Activated B cell treated with CpG ODN at 0.5 μM for 24 hours (primary cell): ENCODE data around the gene KLF13. TPM values are rescaled to one million over a fixed set of nuclear protein-coding genes. Genes with fewer than 3 reads are reported as not detected.

Source experiments
- ATAC-seq: fragments of 200-7000 bp; cut with Tn5 transposase; one replicate; pipeline ENCODE4 v1.10.0; 2021; ENCODE audit warnings: low read depth, mild to moderate bottlenecking, moderate library complexity
- CTCF ChIA-PET: fragments of 350-600 bp; sonication (Branson Sonifier 250); formaldehyde crosslinking; loops from one replicate; lab custom pipeline; 2021; ENCODE audit warnings: antibody characterized with exemption; lab: Charles Lee
- POLR2A ChIA-PET: fragments of 350-600 bp; sonication (Branson Sonifier 250); formaldehyde crosslinking; loops from one replicate; lab custom pipeline; 2021; ENCODE audit warnings: antibody characterized with exemption; lab: Charles Lee
- DNase-seq: peaks from one replicate; pipeline ENCODE4 v3.0.0; 2022
- H3K27ac Mint-ChIP-seq: one replicate; pipeline ENCODE4 v1.8.0; 2020; ENCODE audit warnings: mixed read lengths
- H3K27me3 Mint-ChIP-seq: one replicate; pipeline ENCODE4 v1.8.0; 2021; ENCODE audit warnings: mixed read lengths
- H3K36me3 Mint-ChIP-seq: one replicate; pipeline ENCODE4 v1.8.0; 2021; ENCODE audit warnings: low read depth, mixed read lengths
- H3K4me1 Mint-ChIP-seq: one replicate; pipeline ENCODE4 v1.8.0; 2021; ENCODE audit warnings: mixed read lengths
- H3K4me3 Mint-ChIP-seq: one replicate; pipeline ENCODE4 v1.8.0; 2020; ENCODE audit warnings: mild to moderate bottlenecking, mixed read lengths
- H3K9me3 Mint-ChIP-seq: one replicate; pipeline ENCODE4 v1.8.0; 2020; ENCODE audit warnings: mixed read lengths
- CTCF ChIP-seq: fragments of 200-600 bp; IDR thresholded peaks from one replicate; pipeline ENCODE4 v1.8.0; 2022; ENCODE audit warnings: antibody characterized with exemption, mild to moderate bottlenecking
- intact Hi-C: fragments of 100-400 bp; cut with micrococcal nuclease; formaldehyde crosslinking; loops from one replicate; pipeline ENCODE4 v1.15.1; 2024
- total RNA-seq: library from RNA; stranded (reverse); gene quantifications from 2 replicates; pipeline ENCODE4 v1.2.3, GENCODE V29; 2022

Gene KLF13
- total RNA-seq, 1 donor from 2014 or later, result 178 TPM

- Mint-ChIP-seq H3K27ac (peak overlapping the region; percentile 92), H3K9me3 (no peaks in the 10 kb centered on the region), H3K4me3 (peak overlapping the region; percentile 74), H3K4me1 (peaks cover 100% of the 10 kb centered on the region), H3K36me3 (peaks cover 39% of the 10 kb centered on the region), H3K27me3 (no peaks in the 10 kb centered on the region)
- intact Hi-C loops, result loop anchor here (1.0 kb wide), 1 partner anchor 11 kb away; no protein-coding TSS in a partner anchor
- DNase-seq (no peak), ATAC-seq (no peak)
- no peak for TF ChIP-seq CTCF
- CTCF ChIA-PET, result interaction anchor here (1.3 to 3.6 kb wide), 6 partner anchors 8 to 133 kb away, joined by 4 to 22 read pairs (median 6); no protein-coding TSS in a partner anchor
- POLR2A ChIA-PET, result interaction anchor here (0.6 to 3.3 kb wide), 19 partner anchors 9 to 142 kb away, joined by 3 to 26 read pairs (median 4); partner anchors contain the start of gene KLF13
Observed at GRCh38 chr15:31357148-31357547, 30.5 kb downstream of the KLF13 start.

GRCh38 chr15:31358163-31358562, 31.5 kb downstream of the KLF13 start:
- Mint-ChIP-seq H3K9me3 (no peaks in the 10 kb centered on the region), H3K27ac (peak overlapping the region; percentile 92), H3K4me3 (peak overlapping the region; percentile 15), H3K27me3 (no peaks in the 10 kb centered on the region), H3K4me1 (peaks cover 100% of the 10 kb centered on the region), H3K36me3 (peaks cover 37% of the 10 kb centered on the region)
- CTCF ChIA-PET, result interaction anchor here (2.4 kb wide), 1 partner anchor 77 kb away, joined by 5 read pairs; no protein-coding TSS in a partner anchor
- intact Hi-C loops, result no loop called here
- DNase-seq (no peak), ATAC-seq (no peak)
- TF ChIP-seq CTCF, result no peak
- POLR2A ChIA-PET, result interaction anchor here (1.1 to 3.3 kb wide), 5 partner anchors 12 to 77 kb away, joined by 4 to 26 read pairs (median 5); no protein-coding TSS in a partner anchor

- no peak for DNase-seq
- TF ChIP-seq CTCF, result no peak
- H3K9me3 Mint-ChIP-seq, result no peaks in the 10 kb centered on the region
- CTCF ChIA-PET, result interaction anchor here (0.7 kb wide), 1 partner anchor 129 kb away, joined by 3 read pairs; no protein-coding TSS in a partner anchor
- peak overlapping the region; percentile 28 for H3K4me3 Mint-ChIP-seq
- H3K27ac Mint-ChIP-seq, result peak overlapping the region; percentile 92
- ATAC-seq, result no peak
- H3K27me3 Mint-ChIP-seq, result no peaks in the 10 kb centered on the region
- POLR2A ChIA-PET, result interaction anchor here (1.2 to 1.3 kb wide), 3 partner anchors 13 to 36 kb away, joined by 3 to 6 read pairs (median 3); no protein-coding TSS in a partner anchor
- H3K36me3 Mint-ChIP-seq, result peaks cover 37% of the 10 kb centered on the region
- H3K4me1 Mint-ChIP-seq, result peaks cover 100% of the 10 kb centered on the region
- intact Hi-C loops, result no loop called here
Observed at GRCh38 chr15:31358957-31359701, 32.5 kb downstream of the KLF13 start.

GRCh38 chr15:31359702-31360111, 33.1 kb downstream of the KLF13 start:
- ChIA-PET POLR2A (interaction anchor here (1.1 to 1.3 kb wide), 4 partner anchors 14 to 93 kb away, joined by 3 to 6 read pairs (median 3); no protein-coding TSS in a partner anchor), CTCF (interaction anchor here (0.7 to 1.8 kb wide), 3 partner anchors 31 to 144 kb away, joined by 3 to 5 read pairs (median 4); no protein-coding TSS in a partner anchor)
- Mint-ChIP-seq H3K4me1 (peaks cover 100% of the 10 kb centered on the region), H3K9me3 (no peaks in the 10 kb centered on the region), H3K27ac (peak overlapping the region; percentile 92), H3K27me3 (no peaks in the 10 kb centered on the region), H3K36me3 (peaks cover 34% of the 10 kb centered on the region), H3K4me3 (peak overlapping the region; percentile 41)
- ATAC-seq, result no peak
- no peak for DNase-seq
- intact Hi-C loops, result loop anchor here (2.0 to 10.0 kb wide), 3 partner anchors 31 to 143 kb away; no protein-coding TSS in a partner anchor
- TF ChIP-seq CTCF, result no peak
